Measurements from ENCODE around the gene NRF1.

DNA sequence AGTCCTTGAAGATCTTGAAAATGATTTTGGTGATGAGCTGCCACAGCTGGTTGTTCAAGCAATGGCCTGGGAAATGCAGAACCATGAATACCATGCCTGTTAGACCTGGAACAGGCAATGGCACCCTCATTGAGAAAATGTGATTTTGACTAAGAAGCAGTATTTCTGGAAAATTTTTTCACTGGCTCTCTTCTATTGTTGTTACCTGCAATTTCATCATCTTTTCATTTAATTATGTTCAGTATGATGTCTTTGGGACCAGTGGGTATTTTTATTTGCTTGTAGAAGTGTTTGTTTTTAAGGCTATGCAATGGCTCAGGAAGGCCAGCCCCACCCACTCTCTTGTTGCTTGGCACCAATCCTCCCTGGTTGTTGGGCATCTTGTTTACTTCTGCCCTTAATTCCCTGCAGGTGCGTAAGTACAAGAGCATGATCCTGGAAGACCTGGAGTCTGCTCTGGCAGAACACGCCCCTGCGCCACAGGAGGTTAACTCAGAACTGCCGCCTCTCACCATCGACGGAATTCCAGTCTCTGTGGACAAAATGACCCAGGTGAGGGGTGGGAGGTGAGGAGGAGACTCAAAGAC, 78.6 kb downstream of the NRF1 start:
- TF ChIP-seq, protein P1, sequence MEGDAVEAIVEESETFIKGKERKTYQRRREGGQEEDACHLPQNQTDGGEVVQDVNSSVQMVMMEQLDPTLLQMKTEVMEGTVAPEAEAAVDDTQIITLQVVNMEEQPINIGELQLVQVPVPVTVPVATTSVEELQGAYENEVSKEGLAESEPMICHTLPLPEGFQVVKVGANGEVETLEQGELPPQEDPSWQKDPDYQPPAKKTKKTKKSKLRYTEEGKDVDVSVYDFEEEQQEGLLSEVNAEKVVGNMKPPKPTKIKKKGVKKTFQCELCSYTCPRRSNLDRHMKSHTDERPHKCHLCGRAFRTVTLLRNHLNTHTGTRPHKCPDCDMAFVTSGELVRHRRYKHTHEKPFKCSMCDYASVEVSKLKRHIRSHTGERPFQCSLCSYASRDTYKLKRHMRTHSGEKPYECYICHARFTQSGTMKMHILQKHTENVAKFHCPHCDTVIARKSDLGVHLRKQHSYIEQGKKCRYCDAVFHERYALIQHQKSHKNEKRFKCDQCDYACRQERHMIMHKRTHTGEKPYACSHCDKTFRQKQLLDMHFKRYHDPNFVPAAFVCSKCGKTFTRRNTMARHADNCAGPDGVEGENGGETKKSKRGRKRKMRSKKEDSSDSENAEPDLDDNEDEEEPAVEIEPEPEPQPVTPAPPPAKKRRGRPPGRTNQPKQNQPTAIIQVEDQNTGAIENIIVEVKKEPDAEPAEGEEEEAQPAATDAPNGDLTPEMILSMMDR (IDR thresholded peaks at IDR 0.05): no peak
- TF ChIP-seq EP300 (IDR thresholded peaks at IDR 0.05): no peak
- no peak for TF ChIP-seq FOSL2 (IDR thresholded peaks at IDR 0.05)
- no peak for TF ChIP-seq FOSL2 (CRISPR knock-in tag; IDR thresholded peaks at IDR 0.05)
- TF ChIP-seq, protein P2, sequence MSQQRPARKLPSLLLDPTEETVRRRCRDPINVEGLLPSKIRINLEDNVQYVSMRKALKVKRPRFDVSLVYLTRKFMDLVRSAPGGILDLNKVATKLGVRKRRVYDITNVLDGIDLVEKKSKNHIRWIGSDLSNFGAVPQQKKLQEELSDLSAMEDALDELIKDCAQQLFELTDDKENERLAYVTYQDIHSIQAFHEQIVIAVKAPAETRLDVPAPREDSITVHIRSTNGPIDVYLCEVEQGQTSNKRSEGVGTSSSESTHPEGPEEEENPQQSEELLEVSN (IDR thresholded peaks at IDR 0.05; ENCODE audit: borderline replicate concordance, low read depth): no peak

Data from A549 (cell line).